Stimulated activated CD4-positive, alpha-beta T cell treated with anti-CD3 and anti-CD28 coated beads, Interleukin-15, amount 100 ng/mL, for 24 hours (primary cell): ENCODE data around the gene BCL7C.
"Not testable (repeated sequence)": the region's sequence is repeated elsewhere in the genome, so short reads cannot be mapped to it uniquely, and the experiment has no call there.

Source experiments
- DNase-seq: peaks from one replicate; pipeline ENCODE4 v3.0.0-alpha.2; 2020

BCL7C gene

DNA sequence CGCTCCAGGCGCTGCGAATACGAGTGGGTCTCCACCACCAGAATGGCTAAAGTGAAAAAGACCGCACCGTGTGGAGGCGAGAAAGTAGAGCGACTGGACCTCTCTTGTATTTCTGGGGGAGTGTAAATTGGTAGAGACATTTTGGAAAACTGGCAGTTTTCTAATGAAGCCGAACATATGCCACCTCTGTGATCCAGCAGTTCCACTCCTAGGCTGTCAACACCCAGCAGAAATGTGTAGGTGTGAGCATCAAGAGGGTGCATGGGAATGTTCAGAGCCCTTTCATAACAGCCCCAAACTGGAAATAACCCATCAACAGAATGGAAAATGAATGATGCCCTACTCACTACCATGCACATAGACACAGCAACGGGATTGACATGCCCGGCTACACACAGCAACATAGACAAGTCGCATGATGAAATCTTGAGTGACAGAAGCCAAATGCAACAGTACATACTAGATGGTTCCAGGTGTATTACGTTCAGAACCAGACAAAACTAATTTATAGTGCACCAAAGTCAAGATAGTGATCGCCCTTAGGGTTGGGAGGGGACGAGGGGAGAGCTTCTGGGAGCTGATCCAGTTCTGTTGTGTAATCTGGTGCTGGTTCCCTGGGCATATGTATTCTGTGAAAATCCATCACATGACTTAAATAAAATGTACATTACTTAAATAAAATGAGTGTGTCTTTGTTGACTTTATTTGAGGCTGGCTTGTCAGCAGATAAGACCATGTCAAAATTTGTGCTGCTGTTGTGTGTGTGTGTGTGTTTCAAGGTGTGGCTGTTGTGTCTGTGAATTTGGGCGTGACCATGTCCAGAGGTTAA is 877 bp upstream of the BCL7C start:
- DNase-seq = no peak

DNA sequence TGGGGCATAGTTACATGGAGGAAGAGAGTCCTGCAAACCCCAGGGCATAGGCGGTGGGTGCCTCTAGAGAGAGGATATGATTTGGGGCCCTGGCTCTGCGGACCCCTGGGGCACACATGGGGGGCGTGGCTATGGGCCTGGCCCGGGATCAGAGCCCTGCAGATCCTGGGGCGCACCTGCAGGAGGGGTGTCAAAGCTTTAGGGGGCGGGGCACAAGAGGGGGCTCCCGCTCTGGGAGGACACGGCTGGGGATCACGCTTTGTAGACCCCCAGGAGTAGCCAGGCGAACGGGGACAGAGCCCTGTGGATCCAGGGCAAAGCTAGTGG is 497 bp downstream of the BCL7C start:
- DNase-seq = peak; percentile 41

DNA sequence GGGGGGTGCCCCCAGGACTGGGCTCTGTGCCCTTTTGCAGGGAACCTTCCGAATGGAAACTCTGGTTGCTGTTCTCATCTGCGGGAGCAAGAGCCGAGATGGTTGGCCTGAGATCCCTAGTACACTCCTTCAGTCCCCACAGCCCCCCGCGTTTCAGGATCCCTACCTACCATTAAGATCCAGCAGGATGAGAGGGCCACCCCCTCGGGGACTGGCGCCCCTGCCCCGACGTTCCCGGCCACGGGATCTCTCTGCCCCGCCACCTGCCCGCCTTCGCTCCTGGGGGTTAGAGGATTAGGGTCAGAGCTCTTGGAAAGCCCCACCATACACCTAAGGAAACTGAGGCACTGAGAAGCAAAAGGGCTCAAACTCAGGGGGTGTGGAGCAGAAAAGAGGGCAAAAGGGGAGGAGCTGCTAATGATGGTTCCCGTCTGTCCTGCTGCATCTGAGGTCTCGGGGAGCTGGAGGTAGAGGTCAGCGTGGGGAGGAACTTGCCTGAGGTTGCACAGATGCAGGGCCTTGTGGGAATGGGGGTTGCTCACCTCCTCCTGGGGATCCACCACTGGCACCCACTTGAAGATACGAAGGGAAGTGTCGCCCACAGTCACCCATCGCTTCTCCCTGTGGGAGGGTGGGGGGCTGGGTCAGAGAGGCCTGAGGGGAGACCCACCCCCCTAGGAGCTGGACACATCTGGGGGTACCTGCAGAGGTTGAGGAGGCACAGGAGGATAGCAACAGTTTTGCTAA is 1.0 kb downstream of the BCL7C start:
- DNase-seq = no peak

DNA sequence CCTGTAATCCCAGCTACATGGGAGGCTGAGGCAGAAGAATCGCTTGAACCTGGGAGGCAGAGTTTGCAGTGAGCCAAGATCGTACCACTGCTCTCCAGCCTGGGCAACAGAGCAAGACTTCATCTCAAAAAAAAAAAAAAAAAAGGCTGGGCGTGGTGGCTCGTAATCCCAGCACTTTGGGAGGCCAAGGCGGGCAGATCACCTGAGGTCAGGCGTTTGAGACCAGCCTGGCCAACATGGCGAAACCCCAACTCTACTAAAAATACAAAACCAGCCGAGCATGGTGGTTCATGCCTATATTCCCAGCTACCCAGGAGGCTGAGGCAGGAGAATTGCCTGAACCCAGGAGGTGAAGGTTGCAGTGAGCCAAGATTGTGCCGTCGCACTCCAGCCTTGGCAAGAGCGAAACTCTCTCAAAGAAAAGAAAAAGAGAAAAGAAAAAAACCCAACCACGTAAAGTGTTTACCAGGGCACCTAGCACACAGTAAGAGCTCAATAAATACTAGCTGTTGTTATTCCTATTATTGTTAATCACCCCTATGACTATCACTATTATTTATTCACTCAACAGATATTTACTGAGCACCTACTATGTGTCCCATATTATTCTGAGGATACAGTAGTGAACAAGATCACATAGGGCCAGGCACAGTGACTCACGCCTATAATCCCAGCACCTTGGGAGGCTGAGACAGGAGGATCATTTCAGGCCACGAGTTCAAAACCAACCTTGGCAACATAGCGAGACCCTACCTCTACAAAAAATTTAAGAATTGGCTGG is 2.6 kb downstream of the BCL7C start:
- DNase-seq = not testable (repeated sequence)

DNA sequence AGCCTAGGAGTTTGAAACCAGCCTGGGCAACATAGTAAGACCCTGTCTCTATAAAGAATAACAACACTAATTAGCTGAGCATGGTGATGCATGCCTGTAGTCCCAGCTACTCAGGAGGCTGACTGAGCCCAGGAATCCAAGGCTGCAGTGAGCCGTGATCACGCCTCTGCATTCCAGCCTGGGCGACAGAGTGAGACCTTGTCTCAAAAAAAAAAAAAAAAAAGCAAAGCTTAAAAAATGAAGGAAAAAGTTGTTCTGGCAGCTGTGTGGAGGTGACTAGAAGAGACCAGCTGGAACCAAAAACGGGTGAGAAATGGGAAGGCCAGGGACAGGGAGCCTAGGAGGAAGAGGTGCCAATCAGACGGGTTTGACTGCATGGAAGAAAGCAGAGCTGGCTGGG is 4.2 kb downstream of the BCL7C start:
- DNase-seq = no peak

DNA sequence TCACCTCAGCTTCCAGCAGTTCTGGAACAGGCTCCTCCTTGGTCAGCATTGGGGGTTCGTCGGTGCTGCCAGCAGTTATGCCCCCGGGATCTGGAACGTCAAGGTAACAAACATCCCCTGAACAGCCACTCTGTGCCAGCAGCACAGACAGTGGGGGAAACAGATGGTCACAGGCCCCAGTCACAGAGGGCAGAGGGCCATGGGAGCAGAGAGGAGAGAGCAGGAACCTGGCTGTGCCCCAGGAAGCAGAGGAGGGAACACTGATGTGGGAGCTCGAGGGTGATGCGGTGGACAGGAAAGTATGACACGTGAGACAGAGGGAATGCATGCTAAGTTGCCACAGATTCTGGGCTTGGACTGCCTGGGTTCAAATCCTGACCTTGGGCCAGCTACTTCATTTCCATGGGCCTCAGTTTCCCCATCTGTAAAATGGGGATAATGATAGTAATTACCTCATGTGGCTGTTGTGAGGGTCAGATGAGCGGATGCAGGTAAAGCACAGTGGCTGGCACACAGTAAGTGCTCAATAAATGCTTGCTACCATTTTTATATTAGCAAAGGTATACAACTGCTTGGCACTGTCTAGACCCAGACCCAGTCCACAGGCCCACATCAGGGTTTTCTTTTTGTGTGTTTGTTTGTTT is 4.9 kb downstream of the BCL7C start:
- no peak for DNase-seq

DNA sequence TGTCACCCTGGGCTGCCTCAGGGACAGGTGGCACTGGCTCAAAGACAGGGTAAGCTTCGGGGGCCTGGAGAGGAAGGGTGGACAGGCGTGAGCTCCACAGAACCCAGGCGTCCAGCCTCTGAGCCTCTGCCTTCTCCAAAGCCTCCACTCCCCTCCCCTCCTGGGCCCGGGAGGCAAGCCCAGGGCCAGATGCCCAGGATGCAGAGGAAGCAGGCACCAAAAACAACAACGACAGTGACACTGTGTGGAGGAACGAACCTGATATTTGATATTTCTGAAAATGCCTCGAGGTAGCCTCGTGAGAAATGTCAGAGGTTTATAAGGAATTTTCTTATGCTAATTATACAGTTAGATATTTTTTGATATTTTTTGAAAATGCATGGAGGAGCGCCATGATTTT is 6.0 kb downstream of the BCL7C start:
- DNase-seq = no peak

DNA sequence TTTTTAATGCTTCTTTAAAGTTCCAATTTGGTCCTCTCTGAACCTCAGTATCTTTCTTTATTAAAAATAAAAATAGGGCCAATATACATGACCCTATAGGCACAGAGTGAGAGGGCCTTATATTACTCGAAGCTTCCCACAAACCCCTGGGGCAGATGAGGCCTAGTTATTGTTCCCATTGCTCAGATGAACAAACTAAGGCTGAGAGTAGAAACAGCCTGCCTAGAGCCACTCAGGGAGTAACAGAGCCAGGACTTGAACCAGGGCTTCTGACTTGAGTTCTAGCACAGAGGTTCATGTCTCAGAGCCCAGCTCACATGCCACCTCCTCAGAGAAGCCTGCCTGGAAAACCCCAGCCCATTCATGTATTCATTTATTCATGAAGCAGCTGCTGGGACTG is 7.7 kb downstream of the BCL7C start:
- no peak for DNase-seq

DNA sequence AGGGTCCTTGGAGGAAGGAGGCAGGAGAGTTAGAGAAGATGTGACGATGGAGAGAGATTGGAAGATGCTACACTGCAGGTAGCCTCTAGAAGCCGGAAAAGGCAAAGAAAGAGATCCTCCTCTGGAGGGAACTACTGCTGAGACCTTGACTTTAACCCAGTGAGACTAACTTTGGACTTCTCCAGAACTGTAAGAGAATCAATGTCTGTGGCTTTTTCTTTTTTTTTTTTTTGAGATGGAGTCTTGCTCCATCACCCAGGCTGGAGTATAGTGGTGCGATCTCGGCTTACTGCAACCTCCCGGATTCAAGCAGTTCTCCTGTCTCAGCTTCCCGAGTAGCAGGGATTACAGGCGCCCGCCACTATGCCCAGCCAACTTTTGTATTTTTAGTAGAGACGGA is 8.7 kb downstream of the BCL7C start:
- DNase-seq = no peak

DNA sequence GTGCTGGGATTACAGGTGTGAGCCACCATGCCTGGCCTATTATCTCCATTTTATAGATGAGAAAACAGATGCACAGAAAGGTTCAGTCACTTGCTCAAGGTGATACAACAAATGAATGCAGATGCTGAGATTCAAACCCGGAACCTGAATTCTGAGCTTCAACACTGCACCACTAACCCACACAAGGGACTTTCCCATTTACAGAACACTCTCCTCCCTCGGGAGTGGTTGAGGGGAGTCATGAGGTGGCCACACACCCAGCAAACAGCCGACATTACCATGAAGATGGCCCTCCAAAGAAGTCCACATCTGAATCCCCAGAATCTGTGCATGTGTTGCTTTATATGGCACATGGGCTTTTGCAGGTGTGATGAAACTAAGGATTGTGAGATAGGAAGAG is 9.1 kb downstream of the BCL7C start:
- no peak for DNase-seq

DNA sequence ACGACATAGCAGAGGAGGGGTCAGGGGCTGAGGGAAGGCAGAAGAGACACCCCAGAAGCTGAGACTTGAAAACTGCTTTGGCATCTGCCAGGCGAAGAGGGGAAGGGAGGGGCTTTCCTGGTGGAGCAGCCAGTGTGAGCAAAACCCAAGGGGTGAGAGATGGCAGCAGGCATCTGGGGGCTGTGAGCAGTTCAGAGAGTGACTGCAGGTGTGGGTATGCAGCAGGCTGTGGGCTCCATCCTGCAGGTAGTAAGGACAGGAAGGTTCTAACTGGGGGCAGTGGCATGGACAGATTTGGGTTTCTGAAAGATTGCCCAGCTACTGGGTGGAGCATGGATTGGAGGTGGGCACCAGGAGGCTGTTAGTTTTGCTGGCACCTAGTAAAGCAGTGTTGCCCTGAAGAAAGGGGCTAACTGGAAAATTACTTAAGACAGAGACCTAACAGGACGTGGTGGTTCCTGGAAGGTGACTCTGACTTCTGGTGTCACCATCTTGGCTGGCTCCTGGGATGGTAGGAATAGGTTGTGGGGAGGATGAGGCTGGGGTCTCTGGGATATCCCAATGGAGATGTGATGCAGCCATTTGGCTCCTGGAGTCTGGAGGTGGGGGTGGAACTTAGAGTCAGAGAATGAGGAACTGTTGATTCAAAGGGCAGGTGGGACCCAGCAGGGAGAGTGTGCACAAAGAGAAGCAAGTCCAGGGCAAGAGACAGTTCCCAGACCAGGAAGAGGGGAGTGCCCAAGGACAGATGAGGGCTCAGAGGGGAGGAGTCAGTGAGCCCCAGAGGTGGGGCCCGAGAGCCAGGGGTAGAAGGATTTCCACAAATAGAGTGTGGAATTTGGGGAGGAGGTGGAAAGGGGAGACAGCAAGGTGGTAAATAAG is 11.2 kb downstream of the BCL7C start:
- DNase-seq = no peak

DNA sequence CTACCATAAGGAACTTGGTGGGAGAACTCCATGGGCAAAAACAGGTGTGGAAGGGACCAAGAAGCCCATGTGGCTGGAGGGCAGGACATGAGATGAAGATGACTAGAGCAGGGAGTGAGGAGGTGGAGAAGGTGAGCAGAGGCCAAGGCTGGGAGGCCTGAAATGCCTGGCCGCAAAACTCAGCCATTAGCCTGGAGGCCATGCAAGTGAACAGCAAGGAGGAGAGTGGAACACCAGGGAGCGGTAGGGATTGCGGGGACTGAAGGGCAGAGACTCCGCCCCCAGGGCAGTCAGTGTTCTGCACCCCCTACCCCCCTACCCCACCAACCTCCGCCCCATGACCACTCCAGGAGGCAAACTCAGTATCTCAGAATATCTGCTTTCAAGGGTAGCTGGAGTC is 17.0 kb downstream of the BCL7C start:
- DNase-seq = no peak

DNA sequence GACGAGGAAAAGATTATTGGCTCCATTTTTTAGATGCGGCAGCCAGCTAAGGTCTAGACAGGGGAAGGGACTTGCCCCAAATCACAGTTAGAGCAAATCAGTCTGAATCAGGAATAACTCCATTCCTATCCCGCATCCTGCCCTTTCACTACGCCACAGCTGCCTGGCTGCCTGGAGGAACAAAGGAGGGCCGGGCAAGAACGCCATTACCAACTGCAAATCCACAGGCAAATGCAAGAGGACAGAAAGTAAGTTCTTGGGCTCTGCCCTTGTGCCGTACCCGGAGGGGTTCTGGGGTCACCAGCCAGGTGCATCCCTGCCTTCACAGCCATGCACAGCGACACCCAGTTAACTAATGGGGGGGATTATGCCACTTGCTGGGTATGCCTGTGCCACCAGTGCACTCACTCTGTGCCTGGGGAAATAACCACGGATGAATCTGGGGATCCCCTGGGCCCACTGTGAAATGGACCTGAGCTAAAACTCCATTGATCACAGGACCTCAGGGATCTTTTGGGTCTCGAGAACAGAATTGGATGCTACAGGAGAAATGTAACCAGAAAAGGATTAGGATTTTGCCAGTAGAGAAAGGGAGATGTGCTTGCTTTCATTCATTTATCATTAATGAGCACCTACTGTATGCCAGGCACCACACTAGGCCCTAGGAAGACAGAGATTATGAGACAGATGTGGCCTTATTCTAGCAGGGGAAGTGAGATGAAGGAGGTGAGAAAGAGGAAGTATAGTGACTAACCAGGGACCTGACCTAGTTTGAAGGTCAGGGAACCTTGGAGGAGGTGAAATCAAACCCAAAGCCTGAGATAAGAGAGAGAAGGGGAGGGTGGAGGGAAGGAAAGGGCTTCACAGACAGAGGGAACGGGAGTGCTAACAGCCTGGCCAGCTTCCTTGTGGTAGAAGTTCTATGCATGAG is 17.7 kb downstream of the BCL7C start:
- DNase-seq = peak; percentile 33

DNA sequence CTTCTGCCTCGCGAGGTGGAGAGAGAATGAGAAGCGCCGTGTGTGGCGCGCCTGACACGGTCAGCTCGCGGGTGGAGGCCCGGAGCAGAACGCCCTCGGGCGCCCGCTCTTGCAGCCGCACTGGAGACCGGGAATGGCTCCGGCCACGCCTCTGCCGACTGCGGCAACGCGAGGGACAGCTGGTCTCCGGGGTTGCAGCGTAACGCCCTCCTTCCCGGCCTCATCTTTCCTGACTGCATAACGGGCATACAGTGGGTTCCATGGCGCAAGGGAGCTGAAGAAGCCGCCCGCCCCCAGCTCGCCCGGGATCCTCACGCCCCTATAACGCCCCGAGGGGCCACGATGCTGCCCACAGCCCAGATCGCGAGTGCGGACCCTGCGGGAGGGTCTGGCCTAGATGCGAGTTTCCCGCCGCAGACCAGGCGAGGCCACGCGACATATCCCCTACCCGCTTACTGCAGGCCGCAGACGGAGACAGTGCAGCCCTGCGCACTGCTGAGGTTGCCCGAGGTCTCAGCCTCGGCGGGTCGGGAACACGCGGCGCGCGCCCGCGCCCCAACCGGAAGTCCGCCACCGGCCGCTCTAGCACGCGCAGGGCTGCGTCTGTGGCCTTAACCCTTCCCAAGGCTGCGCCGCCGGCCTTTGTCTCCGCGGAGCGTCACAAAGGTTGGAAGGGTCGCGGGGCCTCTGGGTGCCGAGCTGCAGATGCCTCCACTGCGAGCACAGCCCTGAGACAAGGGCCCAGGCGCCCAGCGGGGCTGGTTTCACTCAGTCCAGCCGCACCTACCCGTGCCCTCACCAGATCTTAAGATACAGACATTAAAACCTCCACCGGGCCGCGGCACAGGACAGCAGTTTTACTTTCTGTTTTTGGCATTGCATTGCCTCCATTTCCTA is 18.8 kb downstream of the BCL7C start:
- peak; percentile 93 for DNase-seq

DNA sequence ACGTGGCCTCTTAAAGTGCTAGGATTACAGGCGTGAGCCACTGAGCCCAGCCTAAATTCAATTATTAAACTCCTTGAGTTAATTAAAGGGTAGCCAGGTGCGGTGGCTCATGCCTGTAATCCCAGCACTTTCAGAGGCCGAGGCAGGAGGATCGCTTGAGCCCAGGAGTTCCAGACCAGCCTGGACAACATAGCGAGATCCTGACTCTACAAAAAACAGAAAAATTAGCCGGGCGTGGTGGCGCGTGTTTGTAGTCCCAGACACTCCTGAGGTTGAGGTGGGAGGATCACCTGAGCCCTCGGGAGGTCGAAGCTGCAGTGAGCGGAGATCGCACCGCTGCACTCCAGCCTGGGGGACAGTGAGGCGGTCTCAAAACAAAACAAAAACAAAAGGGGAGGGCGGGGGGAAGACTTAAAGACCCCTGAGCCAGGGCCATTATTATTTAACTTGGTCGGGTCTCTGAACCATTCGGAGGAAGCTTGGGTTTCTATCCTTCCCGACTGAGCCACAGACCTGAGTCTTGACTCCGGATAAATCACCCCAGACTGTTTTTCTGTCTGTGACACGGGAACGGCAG is 19.5 kb downstream of the BCL7C start:
- no peak for DNase-seq

DNA sequence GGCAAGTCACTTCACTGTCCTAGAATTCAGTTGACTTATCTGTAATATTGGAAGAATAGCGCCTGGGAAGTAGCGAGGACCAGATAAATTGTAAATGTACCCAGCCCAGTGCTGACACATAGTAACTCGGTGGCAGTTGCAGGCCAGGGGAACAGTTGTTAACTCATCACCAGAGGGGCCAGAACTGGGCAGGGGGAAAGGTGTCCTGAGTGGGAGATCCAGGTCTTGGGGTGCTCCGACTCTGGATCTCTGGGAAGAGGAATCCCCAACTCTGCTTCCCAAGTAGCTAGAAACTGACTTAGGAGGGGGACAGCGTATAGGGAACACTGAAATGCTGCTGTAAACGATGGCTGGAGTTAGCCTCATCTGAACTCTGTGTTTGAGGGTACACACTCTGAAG is 23.0 kb downstream of the BCL7C start:
- DNase-seq = no peak

DNA sequence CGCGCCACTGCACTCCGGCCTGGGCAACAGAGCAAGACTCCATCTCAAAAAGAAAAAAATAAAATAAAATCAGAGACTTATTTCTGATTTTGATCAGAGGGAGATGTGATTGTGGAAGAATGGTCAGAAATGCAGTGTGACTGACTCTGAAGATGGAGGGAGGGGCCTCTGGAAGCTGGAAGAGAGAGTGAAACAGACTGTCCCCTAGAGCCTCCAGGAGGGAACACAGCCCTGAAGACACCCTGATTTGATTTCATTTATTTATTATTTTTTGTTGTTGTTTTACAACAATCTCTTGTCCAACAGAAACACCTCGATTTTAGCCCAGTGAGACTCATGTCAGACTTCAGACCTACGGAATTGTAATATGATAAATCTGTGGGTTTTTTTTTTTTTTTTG is 26.1 kb downstream of the BCL7C start:
- DNase-seq = no peak

DNA sequence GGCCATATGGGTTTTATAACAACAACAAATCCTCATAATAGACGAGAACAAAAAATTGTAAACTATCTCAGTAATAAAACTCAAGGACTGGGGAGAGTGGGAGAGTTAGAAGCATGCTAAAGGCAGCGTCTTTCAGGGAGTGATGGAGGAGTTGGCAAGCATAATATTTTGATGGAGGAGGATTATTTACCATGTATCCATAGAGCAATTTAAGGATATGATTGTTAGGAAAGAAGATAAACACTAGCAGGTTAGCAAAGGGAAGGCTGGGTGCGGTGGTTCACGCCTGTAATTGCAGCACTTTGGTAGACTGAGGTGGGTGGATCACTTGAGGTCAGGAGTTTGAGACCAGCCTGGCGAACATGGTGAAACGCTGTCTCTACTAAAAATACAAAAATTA is 27.8 kb downstream of the BCL7C start:
- DNase-seq = no peak

DNA sequence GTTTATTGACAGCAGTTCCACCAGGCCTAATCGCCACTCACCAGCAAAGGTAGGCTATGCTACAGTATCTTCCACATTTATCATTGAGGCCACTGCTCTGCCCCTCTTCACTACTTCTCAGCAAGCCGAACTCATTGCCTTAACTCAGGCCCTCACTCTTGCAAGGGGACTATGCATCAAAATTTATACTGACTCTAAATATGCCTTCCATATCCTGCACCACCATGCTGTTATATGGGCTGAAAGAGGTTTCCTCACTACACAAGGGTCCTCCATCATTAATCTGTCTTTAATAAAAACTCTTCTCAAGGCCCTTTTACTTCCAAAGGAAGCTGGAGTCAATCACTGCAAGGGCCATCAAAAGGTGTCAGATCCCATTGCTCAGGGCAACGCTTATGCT is 30.7 kb downstream of the BCL7C start:
- DNase-seq = not testable (repeated sequence)

DNA sequence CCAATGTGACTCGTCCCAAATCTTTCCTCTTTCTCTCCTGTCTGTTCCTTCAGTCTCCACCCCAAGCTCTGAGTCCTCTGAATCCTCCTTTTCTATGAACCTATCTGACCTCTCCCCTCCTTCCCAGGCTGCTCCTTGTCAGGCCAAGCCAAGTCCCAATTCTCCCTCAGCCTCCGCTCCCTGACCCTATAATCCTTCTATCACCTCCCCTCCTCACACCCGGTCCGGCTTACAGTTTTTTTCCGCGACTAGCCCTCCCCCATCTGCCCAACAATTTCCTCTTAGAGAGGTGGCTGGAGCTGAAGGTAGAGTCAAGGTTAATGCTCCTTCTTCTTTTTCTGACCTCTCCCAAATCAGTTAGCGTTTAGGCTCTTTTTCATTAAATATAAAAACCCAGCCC is 33.1 kb downstream of the BCL7C start:
- DNase-seq = not testable (repeated sequence)
